K562 (cell line): ENCODE results near the gene LYZL6. TPM values are rescaled to one million over a fixed set of nuclear protein-coding genes. Genes with fewer than 3 reads are reported as not detected.

ENCODE experiments used
- ATAC-seq: fragments of 200-7000 bp; cut with Tn5 transposase; 3 replicates; pipeline ENCODE4 v1.9.1; 2020; ENCODE audit warnings: moderate library complexity
- BruUV-seq: library from RNA; stranded (reverse); fragments of 400-500 nt; replicated peaks from 2 replicates; lab custom pipeline; 2021; lab: Mats Ljungman, UMichigan
- CTCF ChIA-PET: fragments of 300-600 bp; formaldehyde crosslinking; extraction: SDS; loops from one replicate; lab custom pipeline; 2021; ENCODE audit warnings: low intra/inter-chr PET ratio; lab: Yijun Ruan, JAX
- POLR2A ChIA-PET: fragments of 300-600, 350-650 bp; sonication (Branson Sonifier 250); formaldehyde crosslinking; extraction: SDS; loops from one replicate; lab custom pipeline; 2021; ENCODE audit warnings: antibody characterized with exemption, inconsistent platforms; lab: Yijun Ruan, JAX
- DNase-seq, 4 experiments: peaks; one replicate each; pipeline versions ENCODE4 v3.0.0 to v3.0.0-alpha.2; 2011 to 2018; ENCODE audit warnings: low spot score in 3 of 4, mixed read lengths in 3 of 4; ENCODE audit errors: extremely low read depth in 1 of 4
- FAIRE-seq: peaks from 2 replicates; lab custom pipeline; 2011; peaks lifted over from hg19 to GRCh38; lab: Jason Lieb, UNC
- H2AFZ ChIP-seq: 2 replicates; pipeline ENCODE4 v1.6.0; 2011; ENCODE audit warnings: low read depth, low read length, control low read depth, inconsistent platforms
- H3K27ac ChIP-seq: fragments of 200-600 bp; 3 replicates; pipeline ENCODE4 v1.8.0; 2011; ENCODE audit warnings: low read depth, mild to moderate bottlenecking, control low read depth, inconsistent platforms, low read length, moderate library complexity, mixed read lengths; ENCODE audit errors: extremely low read depth
- H3K27me3 ChIP-seq, 2 experiments: fragments of 300-600 bp in 1 of 2; 2 replicates in 1 of 2; 3 replicates in 1 of 2; pipeline versions ENCODE4 v1.6.0 to v1.8.0; 2011; ENCODE audit warnings: inconsistent platforms in 2 of 2, low read length in 2 of 2, mild to moderate bottlenecking in 1 of 2, mixed read lengths in 1 of 2, moderate library complexity in 1 of 2; ENCODE audit not compliant: control insufficient read depth in 2 of 2, insufficient read depth in 2 of 2
- H3K36me3 ChIP-seq: fragments of 300-600 bp; 3 replicates; pipeline ENCODE4 v1.8.0; 2011; ENCODE audit warnings: mild to moderate bottlenecking, low read length, inconsistent platforms; ENCODE audit not compliant: control insufficient read depth, insufficient read depth
- H3K4me1 ChIP-seq, 2 experiments: fragments of 200-600 bp in 1 of 2; replicated peaks in 1 of 2; 2 replicates in 1 of 2; 3 replicates in 1 of 2; pipeline versions ENCODE4 v1.5.1 to v1.8.0; 2011; ENCODE audit warnings: inconsistent platforms in 2 of 2, low read length in 2 of 2, mild to moderate bottlenecking in 1 of 2, mixed read lengths in 1 of 2, moderate library complexity in 1 of 2; ENCODE audit not compliant: control insufficient read depth in 2 of 2, insufficient read depth in 2 of 2
- H3K4me2 ChIP-seq: 2 replicates; pipeline ENCODE4 v1.6.1; 2011; ENCODE audit warnings: low read length, control low read depth, inconsistent platforms, mixed read lengths; ENCODE audit not compliant: insufficient read depth
- H3K4me3 ChIP-seq: fragments of 200-600 bp; sonication (generic), shearing (Covaris generic); 2 replicates; pipeline ENCODE4 v1.5.1; 2016; ENCODE audit warnings: control low read depth, inconsistent platforms
- H3K79me2 ChIP-seq: fragments of 200-600 bp; 3 replicates; pipeline ENCODE4 v1.8.0; 2011; ENCODE audit warnings: low read length, inconsistent platforms; ENCODE audit not compliant: control insufficient read depth, insufficient read depth
- H3K9ac ChIP-seq, 2 experiments: 2 replicates each; pipeline versions ENCODE4 v1.6.0 to v1.6.1; 2011; ENCODE audit warnings: low read depth in 2 of 2, low read length in 2 of 2, control low read depth in 1 of 2, inconsistent platforms in 1 of 2, mild to moderate bottlenecking in 1 of 2, mixed read lengths in 1 of 2; ENCODE audit not compliant: insufficient read depth in 1 of 2
- H3K9me1 ChIP-seq: one replicate; pipeline ENCODE4 v1.6.0; 2011; ENCODE audit warnings: inconsistent platforms, mild to moderate bottlenecking, low read length, moderate library complexity; ENCODE audit not compliant: control insufficient read depth, insufficient read depth
- H3K9me3 ChIP-seq: replicated peaks from 2 replicates; pipeline ENCODE4 v1.5.1; 2011; ENCODE audit warnings: low read depth, low read length, inconsistent platforms; ENCODE audit not compliant: control insufficient read depth, insufficient read depth
- H4K20me1 ChIP-seq: replicated peaks from 2 replicates; pipeline ENCODE4 v1.6.1; 2011; ENCODE audit warnings: low read length, inconsistent platforms, mixed read lengths; ENCODE audit not compliant: control insufficient read depth, insufficient read depth
- ARID2 ChIP-seq: fragments of 450-650 bp; IDR thresholded peaks from 2 replicates; pipeline ENCODE4 v1.6.1; 2017; ENCODE audit warnings: antibody characterized with exemption, mild to moderate bottlenecking
- EHMT2 ChIP-seq: fragments of 450-650 bp; IDR thresholded peaks from 2 replicates; pipeline ENCODE4 v1.6.1; 2018; ENCODE audit warnings: antibody characterized with exemption
- ELF1 ChIP-seq: fragments of 200-800 bp; sonication (Bioruptor generic); IDR thresholded peaks from 2 replicates; pipeline ENCODE4 v1.6.1; 2016; ENCODE audit warnings: missing genetic modification characterization, missing compliant biosample characterization
- NCOA2 ChIP-seq, 2 experiments: fragments of 450-650 bp; IDR thresholded peaks; 2 replicates each; pipeline ENCODE4 v1.6.1; 2018; ENCODE audit warnings: mild to moderate bottlenecking in 2 of 2, moderate library complexity in 1 of 2; ENCODE audit not compliant: partially characterized antibody in 2 of 2
- POLR2B ChIP-seq: fragments of 450-650 bp; IDR thresholded peaks from 2 replicates; pipeline ENCODE4 v1.6.1; 2018; ENCODE audit warnings: low read depth; ENCODE audit not compliant: partially characterized antibody
- RFX5 ChIP-seq: IDR thresholded peaks from 2 replicates; pipeline ENCODE4 v1.6.1; 2011; ENCODE audit warnings: low read depth, mild to moderate bottlenecking, improper control_type of control experiment, low read length
- RFX7 ChIP-seq: fragments of 250-450 bp; sonication (Bioruptor Pico); IDR thresholded peaks from 2 replicates; pipeline ENCODE4 v1.5.1; 2021; ENCODE audit warnings: mild to moderate bottlenecking
- ZNF3 ChIP-seq: fragments of 250-450 bp; sonication (Bioruptor Pico); IDR thresholded peaks from 2 replicates; pipeline ENCODE4 v1.5.0; 2021; ENCODE audit warnings: mild to moderate bottlenecking, moderate library complexity
- ZNF561 ChIP-seq: fragments of 450-650 bp; formaldehyde crosslinking; conservative IDR thresholded peaks from 2 replicates; pipeline ENCODE4 v1.4.0; 2020; ENCODE audit warnings: mild to moderate bottlenecking, moderate library complexity
- WGBS: fragments of 100-300 bp; shearing (Covaris generic); methylation state at CpG from one replicate; pipeline ENCODE4 v1.1.6; 2016; ENCODE audit warnings: low coverage, mixed read lengths; ENCODE audit not compliant: insufficient coverage; ENCODE audit errors: missing lambda C conversion rate; 5-methylcytosine and 5-hydroxymethylcytosine counted together
- in situ Hi-C: fragments of 300-500 bp; cut with MboI; formaldehyde crosslinking; loops from 4 replicates; pipeline ENCODE4 v1.15.0; 2018; ENCODE audit warnings: inconsistent platforms, mixed read lengths
- intact Hi-C: fragments of 100-400 bp; cut with micrococcal nuclease; formaldehyde crosslinking; loops from 2 replicates; pipeline ENCODE4 v1.14.2; 2022
- polyA plus RNA-seq, 8 experiments: library from polyadenylated mRNA; depleted of rRNA in 4 of 8; stranded (reverse) in 5 of 8; unstranded in 3 of 8; fragments of >200 nt; fragmentation: Nextera tagmentation in 2 of 8; fragmentation: Illumina TruSeq in 1 of 8; extraction: Ambion mirVana in 2 of 8; extraction: Trizol in 1 of 8; gene quantifications; 2 replicates each; pipeline versions ENCODE4 v1.2.1 to v1.2.3, GENCODE V29; 2011 to 2014; ENCODE audit warnings: inconsistent platforms in 1 of 8, missing spikeins in 1 of 8
- total RNA-seq, 7 experiments: library from RNA; depleted of rRNA in 6 of 7; stranded (reverse); fragments of >200 nt in 6 of 7; fragmentation: Illumina TruSeq in 2 of 7; extraction: Trizol in 2 of 7; gene quantifications; 2 replicates each; pipeline versions ENCODE4 v1.2.1 to v1.2.3, GENCODE V29; 2011 to 2021; ENCODE audit warnings: low replicate concordance in 1 of 7
- TF ChIP-seq, protein P1 (sequence below): fragments of 450-650 bp; IDR thresholded peaks from 2 replicates; pipeline ENCODE4 v1.7.0; 2016; ENCODE audit warnings: borderline replicate concordance
- TF ChIP-seq, protein P2 (sequence below): fragments of 450-650 bp; IDR thresholded peaks from 2 replicates; pipeline ENCODE4 v1.6.1; 2014; ENCODE audit warnings: low read depth, mild to moderate bottlenecking, moderate library complexity, borderline replicate concordance
- TF ChIP-seq, protein P3 (sequence below): fragments of 250-450 bp; sonication (Bioruptor Pico); IDR thresholded peaks from 2 replicates; pipeline ENCODE4 v1.8.0; 2021; ENCODE audit warnings: moderate library complexity, mild to moderate bottlenecking, inconsistent platforms
- TF ChIP-seq, protein P4 (sequence below), 2 experiments: fragments of 450-650 bp in 1 of 2; sonication (generic) in 1 of 2; formaldehyde crosslinking; conservative IDR thresholded peaks; 2 replicates each; pipeline versions ENCODE4 v1.4.0 to v1.8.1; 2020 to 2022; ENCODE audit warnings: mild to moderate bottlenecking in 1 of 2, missing genetic modification reagents in 1 of 2

LYZL6 gene
- total and polyA plus RNA-seq, 9 of the 15 experiments (the other 6 are each of a cell fraction or from before 2014, with no cell fraction given), result not detected

DNA sequence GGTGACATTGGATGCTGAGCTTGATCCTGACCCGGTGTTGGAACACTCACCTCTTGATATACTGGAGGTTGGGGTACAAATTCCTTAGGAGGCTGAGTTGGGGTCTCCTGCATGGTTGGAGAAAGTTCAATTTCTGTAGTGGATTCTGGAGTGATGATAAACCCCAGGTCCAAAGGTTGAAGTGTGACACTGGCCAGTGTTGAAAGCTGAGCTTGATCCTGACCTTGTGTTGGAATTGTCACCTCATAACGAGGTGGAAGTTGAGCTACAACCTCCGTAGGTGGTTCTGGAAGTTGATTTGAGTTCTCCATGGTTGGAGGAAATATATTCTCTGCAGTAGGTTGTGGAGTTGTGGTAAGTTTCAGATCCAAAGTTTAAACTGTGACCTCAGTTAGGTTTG, 34.1 kb downstream of the LYZL6 start:
- Histone ChIP-seq H3K27me3 (no peaks in the 10 kb centered on the region), H3K27ac (no peak overlapping the region), H3K79me2 (no peaks in the 10 kb centered on the region), H3K9ac (no peak overlapping the region), H3K9me1 (no peaks in the 10 kb centered on the region), H3K4me1 (peaks cover 15 to 36% of the 10 kb centered on the region in 2 experiments; a peak in 4 of 5 replicates), H3K9me3 (no peaks in the 10 kb centered on the region), H3K36me3 (no peaks in the 10 kb centered on the region), H2AFZ (no peak overlapping the region), H3K4me2 (no peak overlapping the region), H4K20me1 (no peaks in the 10 kb centered on the region), H3K4me3 (no peak overlapping the region)
- ChIA-PET POLR2A (interaction anchor here (1.0 to 2.1 kb wide), 3 partner anchors 10 to 28 kb away, joined by 3 to 6 read pairs (median 4); no protein-coding TSS in a partner anchor), CTCF (no interaction called here)
- DNase-seq (no peak), FAIRE-seq (no peak), ATAC-seq (no peak)
- intact Hi-C loops, result no loop called here
- BruUV-seq, result no TSS peak
- WGBS, result 61% methylated on average over 3 of the region's 3 CpGs
- in situ Hi-C loops, result no loop called here
- TF ChIP-seq POLR2B (no peak), ELF1 (tag) (no peak), ARID2 (no peak), ZNF561 (no peak), RFX7 (CRISPR knock-in tag) (no peak), RFX5 (no peak), NCOA2 (IDR thresholded peaks at IDR 0.05; ENCODE audit: partially characterized antibody in 2 of 2) (no peak), ZNF3 (CRISPR knock-in tag) (no peak), EHMT2 (no peak)
- TF ChIP-seq, protein P1, sequence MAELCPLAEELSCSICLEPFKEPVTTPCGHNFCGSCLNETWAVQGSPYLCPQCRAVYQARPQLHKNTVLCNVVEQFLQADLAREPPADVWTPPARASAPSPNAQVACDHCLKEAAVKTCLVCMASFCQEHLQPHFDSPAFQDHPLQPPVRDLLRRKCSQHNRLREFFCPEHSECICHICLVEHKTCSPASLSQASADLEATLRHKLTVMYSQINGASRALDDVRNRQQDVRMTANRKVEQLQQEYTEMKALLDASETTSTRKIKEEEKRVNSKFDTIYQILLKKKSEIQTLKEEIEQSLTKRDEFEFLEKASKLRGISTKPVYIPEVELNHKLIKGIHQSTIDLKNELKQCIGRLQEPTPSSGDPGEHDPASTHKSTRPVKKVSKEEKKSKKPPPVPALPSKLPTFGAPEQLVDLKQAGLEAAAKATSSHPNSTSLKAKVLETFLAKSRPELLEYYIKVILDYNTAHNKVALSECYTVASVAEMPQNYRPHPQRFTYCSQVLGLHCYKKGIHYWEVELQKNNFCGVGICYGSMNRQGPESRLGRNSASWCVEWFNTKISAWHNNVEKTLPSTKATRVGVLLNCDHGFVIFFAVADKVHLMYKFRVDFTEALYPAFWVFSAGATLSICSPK, result no peak
- TF ChIP-seq, protein P2, sequence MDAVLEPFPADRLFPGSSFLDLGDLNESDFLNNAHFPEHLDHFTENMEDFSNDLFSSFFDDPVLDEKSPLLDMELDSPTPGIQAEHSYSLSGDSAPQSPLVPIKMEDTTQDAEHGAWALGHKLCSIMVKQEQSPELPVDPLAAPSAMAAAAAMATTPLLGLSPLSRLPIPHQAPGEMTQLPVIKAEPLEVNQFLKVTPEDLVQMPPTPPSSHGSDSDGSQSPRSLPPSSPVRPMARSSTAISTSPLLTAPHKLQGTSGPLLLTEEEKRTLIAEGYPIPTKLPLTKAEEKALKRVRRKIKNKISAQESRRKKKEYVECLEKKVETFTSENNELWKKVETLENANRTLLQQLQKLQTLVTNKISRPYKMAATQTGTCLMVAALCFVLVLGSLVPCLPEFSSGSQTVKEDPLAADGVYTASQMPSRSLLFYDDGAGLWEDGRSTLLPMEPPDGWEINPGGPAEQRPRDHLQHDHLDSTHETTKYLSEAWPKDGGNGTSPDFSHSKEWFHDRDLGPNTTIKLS, result no peak
- TF ChIP-seq, protein P3, sequence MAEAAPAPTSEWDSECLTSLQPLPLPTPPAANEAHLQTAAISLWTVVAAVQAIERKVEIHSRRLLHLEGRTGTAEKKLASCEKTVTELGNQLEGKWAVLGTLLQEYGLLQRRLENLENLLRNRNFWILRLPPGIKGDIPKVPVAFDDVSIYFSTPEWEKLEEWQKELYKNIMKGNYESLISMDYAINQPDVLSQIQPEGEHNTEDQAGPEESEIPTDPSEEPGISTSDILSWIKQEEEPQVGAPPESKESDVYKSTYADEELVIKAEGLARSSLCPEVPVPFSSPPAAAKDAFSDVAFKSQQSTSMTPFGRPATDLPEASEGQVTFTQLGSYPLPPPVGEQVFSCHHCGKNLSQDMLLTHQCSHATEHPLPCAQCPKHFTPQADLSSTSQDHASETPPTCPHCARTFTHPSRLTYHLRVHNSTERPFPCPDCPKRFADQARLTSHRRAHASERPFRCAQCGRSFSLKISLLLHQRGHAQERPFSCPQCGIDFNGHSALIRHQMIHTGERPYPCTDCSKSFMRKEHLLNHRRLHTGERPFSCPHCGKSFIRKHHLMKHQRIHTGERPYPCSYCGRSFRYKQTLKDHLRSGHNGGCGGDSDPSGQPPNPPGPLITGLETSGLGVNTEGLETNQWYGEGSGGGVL (CRISPR knock-in tag), result no peak
- TF ChIP-seq, protein P4, sequence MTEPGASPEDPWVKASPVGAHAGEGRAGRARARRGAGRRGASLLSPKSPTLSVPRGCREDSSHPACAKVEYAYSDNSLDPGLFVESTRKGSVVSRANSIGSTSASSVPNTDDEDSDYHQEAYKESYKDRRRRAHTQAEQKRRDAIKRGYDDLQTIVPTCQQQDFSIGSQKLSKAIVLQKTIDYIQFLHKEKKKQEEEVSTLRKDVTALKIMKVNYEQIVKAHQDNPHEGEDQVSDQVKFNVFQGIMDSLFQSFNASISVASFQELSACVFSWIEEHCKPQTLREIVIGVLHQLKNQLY (CRISPR knock-in tag; conservative IDR thresholded peaks at IDR 0.05), result no peak
